Neural progenitor cell (in vitro differentiated cells): ENCODE data around the gene WDR48. TPM values are rescaled to one million over a fixed set of nuclear protein-coding genes. Genes with fewer than 3 reads are reported as not detected.
A peak's percentile ranks its signal among the peaks of the same experiment; 100 is the strongest.

Experiments
- DNase-seq: peaks from one replicate; pipeline ENCODE4 v3.0.0-alpha.2; 2016; ENCODE audit warnings: low spot score
- H2AFZ ChIP-seq: fragments of 200-600 bp; sonication (generic); replicated peaks from 2 replicates; pipeline ENCODE4 v1.6.1; 2016; ENCODE audit warnings: antibody characterized with exemption
- H3F3A ChIP-seq: fragments of 200-600 bp; sonication (generic); 2 replicates; pipeline ENCODE4 v1.6.1; 2016; ENCODE audit warnings: antibody characterized with exemption, low read depth
- H3K27ac ChIP-seq: fragments of 200-600 bp; sonication (generic); 2 replicates; pipeline ENCODE4 v1.5.1; 2016; ENCODE audit warnings: mild to moderate bottlenecking
- H3K27me3 ChIP-seq: fragments of 200-600 bp; sonication (generic); 2 replicates; pipeline ENCODE4 v1.6.1; 2016; ENCODE audit warnings: mild to moderate bottlenecking, moderate library complexity
- H3K36me3 ChIP-seq: fragments of 200-600 bp; sonication (generic); 2 replicates; pipeline ENCODE4 v1.5.1; 2016
- H3K4me1 ChIP-seq: fragments of 200-600 bp; sonication (generic); 2 replicates; pipeline ENCODE4 v1.6.1; 2016; ENCODE audit warnings: mixed run types
- H3K4me2 ChIP-seq: fragments of 200-600 bp; sonication (generic); 2 replicates; pipeline ENCODE4 v1.6.1; 2016
- H3K4me3 ChIP-seq: fragments of 200-600 bp; sonication (generic); 2 replicates; pipeline ENCODE4 v1.5.1; 2016
- H3K79me2 ChIP-seq: fragments of 200-600 bp; sonication (generic); 2 replicates; pipeline ENCODE4 v1.6.1; 2016; ENCODE audit warnings: low read depth
- H3K9ac ChIP-seq: fragments of 200-600 bp; sonication (generic); 2 replicates; pipeline ENCODE4 v1.6.1; 2016
- H3K9me3 ChIP-seq: fragments of 200-600 bp; sonication (generic); 2 replicates; pipeline ENCODE4 v1.5.1; 2016; ENCODE audit warnings: low read depth
- H4K20me1 ChIP-seq: fragments of 200-600 bp; sonication (generic); 2 replicates; pipeline ENCODE4 v1.6.1; 2016; ENCODE audit warnings: low read depth
- H3K27ac Mint-ChIP-seq: 3 replicates; pipeline ENCODE4 v1.8.0; 2021; ENCODE audit warnings: mixed read lengths
- H3K27me3 Mint-ChIP-seq: 2 replicates; pipeline ENCODE4 v1.8.0; 2022; ENCODE audit warnings: low read depth, mild to moderate bottlenecking, inconsistent platforms, moderate library complexity, mixed read lengths; ENCODE audit not compliant: insufficient read depth
- H3K36me3 Mint-ChIP-seq: 3 replicates; pipeline ENCODE4 v1.8.0; 2021; ENCODE audit warnings: mixed read lengths
- H3K4me1 Mint-ChIP-seq: 3 replicates; pipeline ENCODE4 v1.8.0; 2021; ENCODE audit warnings: mixed read lengths
- H3K4me3 Mint-ChIP-seq: 3 replicates; pipeline ENCODE4 v1.8.0; 2021; ENCODE audit warnings: mild to moderate bottlenecking, moderate library complexity, mixed read lengths
- H3K9me3 Mint-ChIP-seq: 3 replicates; pipeline ENCODE4 v1.8.0; 2020; ENCODE audit warnings: mixed read lengths
- CTCF ChIP-seq: fragments of 200-600 bp; sonication (generic); IDR thresholded peaks from 2 replicates; pipeline ENCODE4 v1.5.1; 2017; ENCODE audit warnings: antibody characterized with exemption, mild to moderate bottlenecking
- EZH2 ChIP-seq: fragments of 200-600 bp; sonication (generic); IDR thresholded peaks from 2 replicates; pipeline ENCODE4 v1.6.1; 2017; ENCODE audit warnings: antibody characterized with exemption, mild to moderate bottlenecking, moderate library complexity
- EZH2phosphoT487 ChIP-seq: fragments of 200-600 bp; sonication (generic); IDR thresholded peaks from 2 replicates; pipeline ENCODE4 v1.6.1; 2017; ENCODE audit warnings: antibody characterized with exemption
- total RNA-seq: library from RNA; depleted of rRNA; stranded (reverse); fragments of >200 nt; gene quantifications from 2 replicates; pipeline ENCODE4 v1.2.3, GENCODE V29; 2015; ENCODE audit warnings: low replicate concordance

The WDR48 gene
- total RNA-seq, 1 donor from 2014 or later, result 127 TPM

- Histone ChIP-seq H2AFZ (no peak overlapping the region), H4K20me1 (peaks cover 25% of the 10 kb centered on the region), H3K9ac (no peak overlapping the region), H3K4me1 (peaks cover 11% of the 10 kb centered on the region), H3K9me3 (no peaks in the 10 kb centered on the region), H3K4me3 (no peak overlapping the region), H3K4me2 (no peak overlapping the region), H3F3A (peaks cover 17% of the 10 kb centered on the region), H3K79me2 (peaks cover 26% of the 10 kb centered on the region), H3K36me3 (no peaks in the 10 kb centered on the region), H3K27ac (no peak overlapping the region), H3K27me3 (no peaks in the 10 kb centered on the region)
- no peaks in the 10 kb centered on the region for H3K36me3 Mint-ChIP-seq
- H3K4me3 Mint-ChIP-seq, result no peak overlapping the region
- no peak overlapping the region for H3K27ac Mint-ChIP-seq
- peaks cover 15% of the 10 kb centered on the region for H3K4me1 Mint-ChIP-seq
- no peak for DNase-seq
- no peaks in the 10 kb centered on the region for H3K9me3 Mint-ChIP-seq
- H3K27me3 Mint-ChIP-seq, result no peaks in the 10 kb centered on the region
- TF ChIP-seq EZH2phosphoT487 (no peak), EZH2 (no peak), CTCF (no peak)
These were observed 1.8 kb upstream of the WDR48 start for GRCh38 chr3:39050029-39050428.

GRCh38 chr3:39052583-39052982 lies 767 bp downstream of the WDR48 start:
- Histone ChIP-seq H3K9ac (peak overlapping the region; percentile 80), H4K20me1 (peaks cover 43% of the 10 kb centered on the region), H3K27ac (peak overlapping the region; percentile 98), H3K9me3 (no peaks in the 10 kb centered on the region), H3K79me2 (peaks cover 52% of the 10 kb centered on the region), H3K4me1 (peaks cover 19% of the 10 kb centered on the region), H3K27me3 (no peaks in the 10 kb centered on the region), H3F3A (peaks cover 25% of the 10 kb centered on the region), H3K36me3 (no peaks in the 10 kb centered on the region), H2AFZ (peak overlapping the region; percentile 92), H3K4me2 (peak overlapping the region; percentile 68), H3K4me3 (peak overlapping the region; percentile 85)
- DNase-seq, result peak; percentile 39
- TF ChIP-seq EZH2phosphoT487 (no peak), EZH2 (no peak), CTCF (no peak)
- peak overlapping the region; percentile 61 for H3K27ac Mint-ChIP-seq
- H3K4me1 Mint-ChIP-seq, result peaks cover 19% of the 10 kb centered on the region
- peak overlapping the region; percentile 98 for H3K4me3 Mint-ChIP-seq
- H3K9me3 Mint-ChIP-seq, result no peaks in the 10 kb centered on the region
- H3K27me3 Mint-ChIP-seq, result no peaks in the 10 kb centered on the region
- H3K36me3 Mint-ChIP-seq, result no peaks in the 10 kb centered on the region

GRCh38 chr3:39053696-39054095 lies 1.9 kb downstream of the WDR48 start:
- no peak overlapping the region for H3K27ac Mint-ChIP-seq
- H3K27me3 Mint-ChIP-seq, result no peaks in the 10 kb centered on the region
- peak overlapping the region; percentile 85 for H3K4me3 ChIP-seq
- peak overlapping the region; percentile 68 for H3K4me2 ChIP-seq
- peaks cover 19% of the 10 kb centered on the region for H3K4me1 Mint-ChIP-seq
- peaks cover 25% of the 10 kb centered on the region for H3F3A ChIP-seq
- H3K36me3 Mint-ChIP-seq, result peaks cover 5% of the 10 kb centered on the region
- no peak overlapping the region for H2AFZ ChIP-seq
- peaks cover 19% of the 10 kb centered on the region for H3K4me1 ChIP-seq
- H3K9me3 ChIP-seq, result no peaks in the 10 kb centered on the region
- peaks cover 52% of the 10 kb centered on the region for H4K20me1 ChIP-seq
- H3K27ac ChIP-seq, result no peak overlapping the region
- H3K79me2 ChIP-seq, result peaks cover 63% of the 10 kb centered on the region
- TF ChIP-seq CTCF, result no peak
- TF ChIP-seq EZH2phosphoT487, result no peak
- no peak for TF ChIP-seq EZH2
- H3K27me3 ChIP-seq, result no peaks in the 10 kb centered on the region
- no peak overlapping the region for H3K9ac ChIP-seq
- no peak for DNase-seq
- peak overlapping the region; percentile 71 for H3K4me3 Mint-ChIP-seq
- H3K9me3 Mint-ChIP-seq, result peaks cover 3% of the 10 kb centered on the region
- no peaks in the 10 kb centered on the region for H3K36me3 ChIP-seq
